ENCODE measurements around the gene ADAMTSL2.

DNA sequence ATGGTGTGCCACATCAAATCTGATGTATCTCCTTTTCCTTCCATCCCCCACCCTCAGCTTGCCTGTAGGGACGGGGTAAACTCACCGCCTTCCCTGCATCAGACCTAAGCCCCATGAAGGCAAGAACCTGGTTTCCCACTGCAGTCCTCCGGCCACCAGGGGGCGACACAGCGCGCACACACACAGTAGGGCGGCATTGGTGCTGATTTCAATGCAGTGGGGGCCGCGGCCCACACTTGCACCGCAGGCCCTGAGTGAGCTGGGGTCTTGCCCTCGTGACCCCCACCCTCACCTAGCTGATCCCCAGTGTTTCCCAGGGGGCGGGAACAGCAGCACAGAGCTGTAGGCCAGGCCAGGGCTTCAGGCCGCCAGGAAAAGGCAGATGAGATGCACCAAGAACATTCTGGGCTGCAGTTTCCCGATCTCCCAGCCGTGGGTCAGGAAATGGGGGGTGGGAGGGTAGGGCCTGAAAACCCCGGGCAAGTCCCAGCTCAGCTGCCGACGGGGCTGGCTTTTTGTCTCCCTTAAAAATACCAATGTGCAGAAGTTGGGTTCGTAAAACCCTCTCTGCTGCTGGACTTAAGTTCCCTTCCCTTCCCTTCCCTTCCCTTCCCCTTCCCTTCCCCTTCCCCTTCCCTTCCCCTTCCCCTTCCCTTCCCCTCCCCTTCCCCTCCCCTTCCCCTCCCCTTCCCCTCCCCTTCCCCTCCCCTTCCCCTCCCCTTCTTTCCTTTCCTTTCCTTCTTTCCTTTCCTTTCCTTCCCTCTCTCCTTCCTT is 55.1 kb downstream of the ADAMTSL2 start:
- TF ChIP-seq, protein P1, sequence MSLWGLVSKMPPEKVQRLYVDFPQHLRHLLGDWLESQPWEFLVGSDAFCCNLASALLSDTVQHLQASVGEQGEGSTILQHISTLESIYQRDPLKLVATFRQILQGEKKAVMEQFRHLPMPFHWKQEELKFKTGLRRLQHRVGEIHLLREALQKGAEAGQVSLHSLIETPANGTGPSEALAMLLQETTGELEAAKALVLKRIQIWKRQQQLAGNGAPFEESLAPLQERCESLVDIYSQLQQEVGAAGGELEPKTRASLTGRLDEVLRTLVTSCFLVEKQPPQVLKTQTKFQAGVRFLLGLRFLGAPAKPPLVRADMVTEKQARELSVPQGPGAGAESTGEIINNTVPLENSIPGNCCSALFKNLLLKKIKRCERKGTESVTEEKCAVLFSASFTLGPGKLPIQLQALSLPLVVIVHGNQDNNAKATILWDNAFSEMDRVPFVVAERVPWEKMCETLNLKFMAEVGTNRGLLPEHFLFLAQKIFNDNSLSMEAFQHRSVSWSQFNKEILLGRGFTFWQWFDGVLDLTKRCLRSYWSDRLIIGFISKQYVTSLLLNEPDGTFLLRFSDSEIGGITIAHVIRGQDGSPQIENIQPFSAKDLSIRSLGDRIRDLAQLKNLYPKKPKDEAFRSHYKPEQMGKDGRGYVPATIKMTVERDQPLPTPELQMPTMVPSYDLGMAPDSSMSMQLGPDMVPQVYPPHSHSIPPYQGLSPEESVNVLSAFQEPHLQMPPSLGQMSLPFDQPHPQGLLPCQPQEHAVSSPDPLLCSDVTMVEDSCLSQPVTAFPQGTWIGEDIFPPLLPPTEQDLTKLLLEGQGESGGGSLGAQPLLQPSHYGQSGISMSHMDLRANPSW (CRISPR knock-in tag; conservative IDR thresholded peaks at IDR 0.05; ENCODE audit: low read depth): no peak
- TF ChIP-seq, protein P2, sequence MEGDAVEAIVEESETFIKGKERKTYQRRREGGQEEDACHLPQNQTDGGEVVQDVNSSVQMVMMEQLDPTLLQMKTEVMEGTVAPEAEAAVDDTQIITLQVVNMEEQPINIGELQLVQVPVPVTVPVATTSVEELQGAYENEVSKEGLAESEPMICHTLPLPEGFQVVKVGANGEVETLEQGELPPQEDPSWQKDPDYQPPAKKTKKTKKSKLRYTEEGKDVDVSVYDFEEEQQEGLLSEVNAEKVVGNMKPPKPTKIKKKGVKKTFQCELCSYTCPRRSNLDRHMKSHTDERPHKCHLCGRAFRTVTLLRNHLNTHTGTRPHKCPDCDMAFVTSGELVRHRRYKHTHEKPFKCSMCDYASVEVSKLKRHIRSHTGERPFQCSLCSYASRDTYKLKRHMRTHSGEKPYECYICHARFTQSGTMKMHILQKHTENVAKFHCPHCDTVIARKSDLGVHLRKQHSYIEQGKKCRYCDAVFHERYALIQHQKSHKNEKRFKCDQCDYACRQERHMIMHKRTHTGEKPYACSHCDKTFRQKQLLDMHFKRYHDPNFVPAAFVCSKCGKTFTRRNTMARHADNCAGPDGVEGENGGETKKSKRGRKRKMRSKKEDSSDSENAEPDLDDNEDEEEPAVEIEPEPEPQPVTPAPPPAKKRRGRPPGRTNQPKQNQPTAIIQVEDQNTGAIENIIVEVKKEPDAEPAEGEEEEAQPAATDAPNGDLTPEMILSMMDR (IDR thresholded peaks at IDR 0.05): peak; percentile 92
- TF ChIP-seq, protein P3, sequence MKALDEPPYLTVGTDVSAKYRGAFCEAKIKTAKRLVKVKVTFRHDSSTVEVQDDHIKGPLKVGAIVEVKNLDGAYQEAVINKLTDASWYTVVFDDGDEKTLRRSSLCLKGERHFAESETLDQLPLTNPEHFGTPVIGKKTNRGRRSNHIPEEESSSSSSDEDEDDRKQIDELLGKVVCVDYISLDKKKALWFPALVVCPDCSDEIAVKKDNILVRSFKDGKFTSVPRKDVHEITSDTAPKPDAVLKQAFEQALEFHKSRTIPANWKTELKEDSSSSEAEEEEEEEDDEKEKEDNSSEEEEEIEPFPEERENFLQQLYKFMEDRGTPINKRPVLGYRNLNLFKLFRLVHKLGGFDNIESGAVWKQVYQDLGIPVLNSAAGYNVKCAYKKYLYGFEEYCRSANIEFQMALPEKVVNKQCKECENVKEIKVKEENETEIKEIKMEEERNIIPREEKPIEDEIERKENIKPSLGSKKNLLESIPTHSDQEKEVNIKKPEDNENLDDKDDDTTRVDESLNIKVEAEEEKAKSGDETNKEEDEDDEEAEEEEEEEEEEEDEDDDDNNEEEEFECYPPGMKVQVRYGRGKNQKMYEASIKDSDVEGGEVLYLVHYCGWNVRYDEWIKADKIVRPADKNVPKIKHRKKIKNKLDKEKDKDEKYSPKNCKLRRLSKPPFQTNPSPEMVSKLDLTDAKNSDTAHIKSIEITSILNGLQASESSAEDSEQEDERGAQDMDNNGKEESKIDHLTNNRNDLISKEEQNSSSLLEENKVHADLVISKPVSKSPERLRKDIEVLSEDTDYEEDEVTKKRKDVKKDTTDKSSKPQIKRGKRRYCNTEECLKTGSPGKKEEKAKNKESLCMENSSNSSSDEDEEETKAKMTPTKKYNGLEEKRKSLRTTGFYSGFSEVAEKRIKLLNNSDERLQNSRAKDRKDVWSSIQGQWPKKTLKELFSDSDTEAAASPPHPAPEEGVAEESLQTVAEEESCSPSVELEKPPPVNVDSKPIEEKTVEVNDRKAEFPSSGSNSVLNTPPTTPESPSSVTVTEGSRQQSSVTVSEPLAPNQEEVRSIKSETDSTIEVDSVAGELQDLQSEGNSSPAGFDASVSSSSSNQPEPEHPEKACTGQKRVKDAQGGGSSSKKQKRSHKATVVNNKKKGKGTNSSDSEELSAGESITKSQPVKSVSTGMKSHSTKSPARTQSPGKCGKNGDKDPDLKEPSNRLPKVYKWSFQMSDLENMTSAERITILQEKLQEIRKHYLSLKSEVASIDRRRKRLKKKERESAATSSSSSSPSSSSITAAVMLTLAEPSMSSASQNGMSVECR (CRISPR knock-in tag; IDR thresholded peaks at IDR 0.05; ENCODE audit: borderline replicate concordance): no peak
- TF ChIP-seq ZNF138 (CRISPR knock-in tag; conservative IDR thresholded peaks at IDR 0.05): no peak
- TF ChIP-seq IRF2 (CRISPR knock-in tag; IDR thresholded peaks at IDR 0.05; ENCODE audit: borderline replicate concordance, low read depth): no peak
